Stimulated activated CD8-positive, alpha-beta memory T cell treated with anti-CD3 and anti-CD28 coated beads, Interleukin-15, amount 100 ng/mL, for 48 hours (primary cell): ENCODE results near the gene BICDL2.

Experiments used
- DNase-seq, 2 donors: peaks; one replicate each; pipeline ENCODE4 v3.0.0-alpha.2; 2020; ENCODE audit warnings: low read depth in 2 of 2

BICDL2 gene

GRCh38 chr16:2985462-2985861 lies 51.3 kb downstream of the BICDL2 start:
- no peak for DNase-seq

- DNase-seq: peak; percentile 66 to 79
Measured at GRCh38 chr16:2983706-2984136, 53.0 kb downstream of the BICDL2 start.

GRCh38 chr16:2982402-2982801 lies 54.3 kb downstream of the BICDL2 start:
- DNase-seq: no peak

GRCh38 chr16:2981899-2982250 lies 54.9 kb downstream of the BICDL2 start:
- DNase-seq: no peak

GRCh38 chr16:2981177-2981898 lies 55.4 kb downstream of the BICDL2 start:
- no peak for DNase-seq

- DNase-seq: peak; percentile 94
Measured at GRCh38 chr16:2980227-2981176, 56.2 kb downstream of the BICDL2 start, which contains the start of gene PKMYT1. Gene PKMYT1, minus strand, starts transcription at chr16:2980446. Its CDS starts 789 bp downstream, at chr16:2979657.

- no peak for DNase-seq
Measured at GRCh38 chr16:2979669-2980226, 57.0 kb downstream of the BICDL2 start.
